H9 (cell line): ENCODE measurements around the gene TNPO3. TPM values are rescaled to one million over a fixed set of nuclear protein-coding genes. Genes with fewer than 3 reads are reported as not detected.

Source experiments
- DNase-seq: peaks from one replicate; pipeline ENCODE4 v3.0.0-alpha.2; 2017
- H2AFZ ChIP-seq: one replicate; pipeline ENCODE4 v1.6.1; 2013; ENCODE audit warnings: mild to moderate bottlenecking, low read length, control low read depth, moderate library complexity
- H2AK5ac ChIP-seq: 2 replicates; pipeline ENCODE4 v1.6.1; 2013; ENCODE audit warnings: low read length, control low read depth, mixed read lengths; ENCODE audit not compliant: insufficient read length
- H2BK120ac ChIP-seq: one replicate; pipeline ENCODE4 v1.6.1; 2013; ENCODE audit warnings: low read depth, mild to moderate bottlenecking, low read length, control low read depth, inconsistent platforms; ENCODE audit not compliant: poor library complexity, severe bottlenecking
- H2BK12ac ChIP-seq: 2 replicates; pipeline ENCODE4 v1.6.1; 2013; ENCODE audit warnings: low read length, control low read depth, mixed read lengths, low read depth; ENCODE audit not compliant: insufficient read length
- H2BK15ac ChIP-seq: 2 replicates; pipeline ENCODE4 v1.6.1; 2013; ENCODE audit warnings: low read depth, low read length, control low read depth
- H2BK20ac ChIP-seq: one replicate; pipeline ENCODE4 v1.6.1; 2013; ENCODE audit warnings: low read depth, mild to moderate bottlenecking, low read length, control low read depth, inconsistent platforms; ENCODE audit not compliant: poor library complexity, severe bottlenecking
- H2BK5ac ChIP-seq: 2 replicates; pipeline ENCODE4 v1.6.1; 2013; ENCODE audit warnings: low read length, control low read depth, mixed read lengths; ENCODE audit not compliant: insufficient read length
- H3K14ac ChIP-seq: 2 replicates; pipeline ENCODE4 v1.6.1; 2013; ENCODE audit warnings: low read length, control low read depth; ENCODE audit not compliant: insufficient read depth
- H3K18ac ChIP-seq: 2 replicates; pipeline ENCODE4 v1.6.1; 2013; ENCODE audit warnings: low read depth, mild to moderate bottlenecking, mixed read lengths, low read length, control low read depth; ENCODE audit not compliant: insufficient read length
- H3K23ac ChIP-seq: 2 replicates; pipeline ENCODE4 v1.6.1; 2013; ENCODE audit warnings: low read length, control low read depth, mixed read lengths, low read depth; ENCODE audit not compliant: insufficient read length
- H3K23me2 ChIP-seq: 2 replicates; pipeline ENCODE4 v1.6.1; 2013; ENCODE audit warnings: low read depth, mild to moderate bottlenecking, mixed read lengths, low read length, control low read depth; ENCODE audit not compliant: insufficient read length, poor library complexity, severe bottlenecking
- H3K27ac ChIP-seq: 2 replicates; pipeline ENCODE4 v1.5.1; 2013; ENCODE audit warnings: low read length, control low read depth, mixed read lengths, low read depth; ENCODE audit not compliant: insufficient read length
- H3K27me3 ChIP-seq: 2 replicates; pipeline ENCODE4 v1.6.1; 2013; ENCODE audit warnings: low read length, control low read depth, inconsistent platforms; ENCODE audit not compliant: insufficient read depth
- H3K4ac ChIP-seq: 2 replicates; pipeline ENCODE4 v1.6.1; 2013; ENCODE audit warnings: low read depth, mild to moderate bottlenecking, control low read depth, inconsistent platforms, low read length, moderate library complexity
- H3K4me1 ChIP-seq: 2 replicates; pipeline ENCODE4 v1.6.1; 2013; ENCODE audit warnings: low read length, control low read depth, inconsistent platforms; ENCODE audit not compliant: insufficient read depth
- H3K4me2 ChIP-seq: 2 replicates; pipeline ENCODE4 v1.6.1; 2013; ENCODE audit warnings: low read length, control low read depth, mixed read lengths; ENCODE audit not compliant: insufficient read length, insufficient read depth
- H3K56ac ChIP-seq: 2 replicates; pipeline ENCODE4 v1.6.1; 2013; ENCODE audit warnings: low read depth, mild to moderate bottlenecking, mixed read lengths, low read length, control low read depth; ENCODE audit not compliant: insufficient read length
- H3K79me1 ChIP-seq: 2 replicates; pipeline ENCODE4 v1.6.1; 2013; ENCODE audit warnings: low read depth, mild to moderate bottlenecking, moderate library complexity, low read length, control low read depth, inconsistent platforms; ENCODE audit not compliant: insufficient read depth, poor library complexity, severe bottlenecking
- H3K79me2 ChIP-seq: 2 replicates; pipeline ENCODE4 v1.6.1; 2013; ENCODE audit warnings: low read length, control low read depth, inconsistent platforms; ENCODE audit not compliant: insufficient read depth
- H3K9ac ChIP-seq: 2 replicates; pipeline ENCODE4 v1.6.1; 2013; ENCODE audit warnings: low read length, control low read depth, mixed read lengths; ENCODE audit not compliant: insufficient read length; ENCODE audit errors: extremely low read depth
- H3K9me3 ChIP-seq: one replicate; pipeline ENCODE4 v1.6.1; 2013; ENCODE audit warnings: low read depth, low read length, inconsistent platforms; ENCODE audit not compliant: control insufficient read depth
- H3T11ph ChIP-seq: one replicate; pipeline ENCODE4 v1.6.1; 2013; ENCODE audit warnings: mild to moderate bottlenecking, low read length, control low read depth, inconsistent platforms
- H4K20me1 ChIP-seq: one replicate; pipeline ENCODE4 v1.6.1; 2013; ENCODE audit not compliant: control insufficient read depth, insufficient read length, insufficient read depth
- H4K5ac ChIP-seq: 2 replicates; pipeline ENCODE4 v1.6.1; 2013; ENCODE audit warnings: low read depth, mild to moderate bottlenecking, mixed read lengths, low read length, control low read depth; ENCODE audit not compliant: insufficient read length
- H4K8ac ChIP-seq: replicated peaks from 2 replicates; pipeline ENCODE4 v1.6.1; 2013; ENCODE audit warnings: low read length, control low read depth, mixed read lengths, low read depth; ENCODE audit not compliant: insufficient read length
- H4K91ac ChIP-seq: 2 replicates; pipeline ENCODE4 v1.6.1; 2013; ENCODE audit warnings: low read depth, mild to moderate bottlenecking, moderate library complexity, mixed read lengths, low read length, control low read depth; ENCODE audit not compliant: insufficient read length
- H3K27ac Mint-ChIP-seq, 3 experiments: 2 replicates in 2 of 3; 3 replicates in 1 of 3; pipeline ENCODE4 v1.8.0; 2020 to 2021; ENCODE audit warnings: mixed read lengths in 3 of 3, mild to moderate bottlenecking in 1 of 3, moderate library complexity in 1 of 3
- H3K27me3 Mint-ChIP-seq: 2 replicates; pipeline ENCODE4 v1.8.0; 2021; ENCODE audit warnings: low read depth, mild to moderate bottlenecking, moderate library complexity, mixed read lengths
- H3K36me3 Mint-ChIP-seq, 3 experiments: 2 replicates in 2 of 3; 3 replicates in 1 of 3; pipeline ENCODE4 v1.8.0; 2020 to 2021; ENCODE audit warnings: low read depth in 3 of 3, mixed read lengths in 3 of 3; ENCODE audit not compliant: insufficient read depth in 1 of 3
- H3K4me1 Mint-ChIP-seq, 2 experiments: 2 replicates each; pipeline ENCODE4 v1.8.0; 2020; ENCODE audit warnings: mixed read lengths in 2 of 2
- H3K4me3 Mint-ChIP-seq, 2 experiments: 2 replicates in 1 of 2; 3 replicates in 1 of 2; pipeline ENCODE4 v1.8.0; 2020 to 2021; ENCODE audit warnings: mild to moderate bottlenecking in 2 of 2, mixed read lengths in 2 of 2, moderate library complexity in 1 of 2
- H3K9me3 Mint-ChIP-seq, 2 experiments: 2 replicates in 1 of 2; 3 replicates in 1 of 2; pipeline ENCODE4 v1.8.0; 2020; ENCODE audit warnings: mild to moderate bottlenecking in 2 of 2, mixed read lengths in 2 of 2, moderate library complexity in 1 of 2
- CTCF ChIP-seq: fragments of 200-600 bp; sonication (generic); conservative IDR thresholded peaks from 3 replicates; pipeline ENCODE4 v1.8.0; 2021; ENCODE audit warnings: antibody characterized with exemption, mild to moderate bottlenecking
- WGBS: extraction: QIAGEN DNeasy Blood & Tissue Kit; methylation state at CpG from one replicate; pipeline ENCODE4 v1.1.7; 2013; ENCODE audit warnings: missing lambda C conversion rate, low lambda C conversion rate, mixed read lengths; ENCODE audit not compliant: insufficient read length; ENCODE audit errors: extremely low coverage; 5-methylcytosine and 5-hydroxymethylcytosine counted together
- total RNA-seq: library from RNA; stranded (reverse); gene quantifications from 2 replicates; pipeline ENCODE4 v1.2.1, GENCODE V29; 2021

TNPO3 gene
- total RNA-seq, 1 experiment from 2014 or later: 90.1 TPM

GRCh38 chr7:128931965-128932861, 122.7 kb downstream of the TNPO3 start:
- H3K27ac Mint-ChIP-seq: no peak overlapping the region
- Histone ChIP-seq H3K4me1 (no peaks in the 10 kb centered on the region), H3K79me1 (no peaks in the 10 kb centered on the region), H2BK15ac (no peak overlapping the region), H3K56ac (no peak overlapping the region), H3K23ac (no peak overlapping the region), H3T11ph (no peak overlapping the region), H3K4me2 (no peak overlapping the region), H3K14ac (no peak overlapping the region), H3K23me2 (no peaks in the 10 kb centered on the region), H3K27me3 (peaks cover 7% of the 10 kb centered on the region; the same call in 1 of the 2 replicates), H3K9me3 (no peaks in the 10 kb centered on the region), H3K79me2 (no peaks in the 10 kb centered on the region), H2AFZ (no peak overlapping the region), H2BK120ac (no peak overlapping the region), H4K91ac (no peak overlapping the region), H3K4ac (no peak overlapping the region), H4K5ac (no peak overlapping the region), H2BK12ac (no peak overlapping the region), H3K27ac (no peak overlapping the region), H2AK5ac (no peak overlapping the region), H3K9ac (no peak overlapping the region), H4K8ac (no peak overlapping the region), H2BK20ac (no peak overlapping the region), H4K20me1 (no peaks in the 10 kb centered on the region), H3K18ac (no peak overlapping the region), H2BK5ac (no peak overlapping the region)
- peaks cover 40% of the 10 kb centered on the region for H3K27me3 Mint-ChIP-seq
- WGBS: no CpG with 5 or more reads among the region's 19 CpGs
- peaks cover 6% of the 10 kb centered on the region in 2 experiments; a peak in 3 of 5 replicates for H3K9me3 Mint-ChIP-seq
- TF ChIP-seq CTCF: no peak
- H3K4me3 Mint-ChIP-seq: no peak overlapping the region
- H3K4me1 Mint-ChIP-seq: peaks cover 2 to 7% of the 10 kb centered on the region in 2 experiments; a peak in 3 of 4 replicates
- DNase-seq: no peak
- H3K36me3 Mint-ChIP-seq: no peaks in the 10 kb centered on the region; a peak in 1 of 7 replicates
